ENCODE results near the gene EPN1.

- TF ChIP-seq CTCF (IDR thresholded peaks at IDR 0.05; ENCODE audit: insufficient read depth, low read depth, low read length) (no peak), EZH2 (IDR thresholded peaks at IDR 0.05; ENCODE audit: insufficient read depth, low read length) (no peak)
Measured at GRCh38 chr19:55753401-55753800, 78.4 kb downstream of the EPN1 start.

Data from astrocyte (in vitro differentiated cells and primary cell).